Lower leg skin (tissue), 3 donors: ENCODE data around the gene NEDD9.

Source experiments
- CTCF ChIP-seq, 3 donors: fragments of 450-650 bp; IDR thresholded peaks; one replicate each; pipeline ENCODE4 v1.5.1; 2016; ENCODE audit warnings: antibody characterized with exemption in 3 of 3, mild to moderate bottlenecking in 3 of 3, moderate library complexity in 2 of 3
- POLR2A ChIP-seq, 2 donors: fragments of 450-650 bp; IDR thresholded peaks; one replicate each; pipeline ENCODE4 v1.6.1; 2016 to 2017; ENCODE audit warnings: antibody characterized with exemption in 2 of 2, mild to moderate bottlenecking in 1 of 2, moderate library complexity in 1 of 2

- no peak for TF ChIP-seq CTCF (IDR thresholded peaks at IDR 0.05)
- TF ChIP-seq POLR2A (IDR thresholded peaks at IDR 0.05): no peak
These were observed 92.4 kb downstream of the NEDD9 start for GRCh38 chr6:11140056-11140455.
